GM21619 (cell line): ENCODE data around the gene HDAC7.

ENCODE experiments used
- ATAC-seq: cut with Tn5 transposase; IDR thresholded peaks from one replicate; pipeline ENCODE4 v1.9.1; 2021; ENCODE audit not compliant: unreplicated experiment

The HDAC7 gene

GRCh38 chr12:47750229-47750798 is 69.4 kb downstream of the HDAC7 start:
- no peak for ATAC-seq

DNA sequence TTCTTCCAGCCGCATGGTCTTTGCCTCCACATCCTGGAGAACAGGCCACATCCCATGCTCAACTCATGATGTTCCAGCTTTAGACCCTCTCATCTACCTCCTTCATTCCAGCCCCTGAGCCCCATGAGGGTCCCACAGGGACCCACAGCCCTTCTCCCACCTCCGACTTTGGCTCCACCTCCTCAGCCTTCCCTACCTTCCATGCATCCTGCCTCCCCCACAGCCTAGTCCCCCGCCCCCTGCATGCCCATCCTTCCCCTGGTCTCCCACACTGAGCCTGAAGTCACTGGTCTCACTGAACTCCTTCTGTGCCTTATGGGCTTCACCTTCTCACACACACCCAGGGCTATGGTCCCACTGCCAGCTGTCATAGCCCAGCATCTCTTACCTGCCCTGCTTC is 70.8 kb downstream of the HDAC7 start:
- no peak for ATAC-seq

GRCh38 chr12:47748507-47748828 is 71.2 kb downstream of the HDAC7 start:
- ATAC-seq: no peak

- no peak for ATAC-seq
These were observed 71.9 kb downstream of the HDAC7 start for GRCh38 chr12:47747596-47748506.

- no peak for ATAC-seq
These were observed 72.6 kb downstream of the HDAC7 start for GRCh38 chr12:47747126-47747525.

GRCh38 chr12:47746523-47746922 is 73.2 kb downstream of the HDAC7 start:
- no peak for ATAC-seq

GRCh38 chr12:47746073-47746472 is 73.6 kb downstream of the HDAC7 start:
- ATAC-seq: no peak

GRCh38 chr12:47745485-47746041 is 74.1 kb downstream of the HDAC7 start:
- ATAC-seq: no peak

- ATAC-seq: no peak
These were observed 74.8 kb downstream of the HDAC7 start for GRCh38 chr12:47744778-47745436.

GRCh38 chr12:47744005-47744651 is 75.6 kb downstream of the HDAC7 start:
- no peak for ATAC-seq

- ATAC-seq: no peak
These were observed 76.3 kb downstream of the HDAC7 start for GRCh38 chr12:47743311-47743860.

- ATAC-seq: no peak
These were observed 77.4 kb downstream of the HDAC7 start for GRCh38 chr12:47742253-47742825.

GRCh38 chr12:47741340-47741703 is 78.4 kb downstream of the HDAC7 start:
- no peak for ATAC-seq

- peak; percentile 39 for ATAC-seq
These were observed 78.9 kb downstream of the HDAC7 start for GRCh38 chr12:47740606-47741339.

DNA sequence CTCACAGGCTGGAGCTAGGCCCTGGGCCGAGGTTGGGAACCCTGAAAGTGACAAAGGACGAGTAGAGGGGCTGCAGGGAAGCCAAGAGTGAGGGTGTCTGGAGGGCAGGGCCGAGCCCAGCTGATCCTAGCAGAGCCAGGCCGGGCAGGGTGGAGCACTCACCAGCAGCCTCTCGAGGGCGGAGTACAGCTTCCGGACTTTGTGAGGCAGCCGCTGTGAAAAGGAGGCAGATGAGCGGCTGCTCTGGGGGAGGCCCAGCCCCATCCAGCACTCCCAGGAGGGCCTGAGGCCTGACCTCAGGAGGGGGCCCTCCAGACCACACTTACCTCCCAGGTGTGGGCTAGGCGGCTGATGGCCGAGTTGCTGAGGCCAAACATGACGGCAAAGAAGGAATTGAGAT is 79.7 kb downstream of the HDAC7 start:
- peak; percentile 72 for ATAC-seq

DNA sequence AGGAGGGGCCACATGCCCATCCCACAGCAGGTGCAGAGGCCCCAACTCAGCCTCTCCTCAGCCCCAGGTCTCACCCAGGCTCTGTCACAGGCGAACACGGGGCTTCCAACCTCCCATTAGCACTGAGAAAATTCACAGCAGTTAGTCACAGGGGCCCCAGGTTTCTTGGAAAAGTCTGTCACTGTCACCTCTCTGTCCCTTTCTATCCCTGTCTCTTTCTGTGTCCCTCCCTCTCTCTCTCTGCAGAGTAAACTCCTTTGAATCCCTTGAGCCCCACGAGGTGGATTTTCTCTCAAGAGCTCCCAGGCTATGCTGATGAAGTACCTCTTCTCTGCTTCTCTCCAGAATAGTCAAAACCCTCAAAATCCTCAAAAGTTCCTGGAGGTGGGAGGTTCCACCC is 80.4 kb downstream of the HDAC7 start:
- no peak for ATAC-seq

- no peak for ATAC-seq
These were observed 81.6 kb downstream of the HDAC7 start for GRCh38 chr12:47737936-47738594.

GRCh38 chr12:47736877-47737676 is 82.6 kb downstream of the HDAC7 start:
- no peak for ATAC-seq

- no peak for ATAC-seq
These were observed 83.5 kb downstream of the HDAC7 start for GRCh38 chr12:47736216-47736615.
